ENCODE data around the gene C1QTNF8.

C1QTNF8 gene

GRCh38 chr16:1077877-1078578 is 18.0 kb downstream of the C1QTNF8 start:
- no peak for DNase-seq (ENCODE audit: low read depth, low spot score)

DNA sequence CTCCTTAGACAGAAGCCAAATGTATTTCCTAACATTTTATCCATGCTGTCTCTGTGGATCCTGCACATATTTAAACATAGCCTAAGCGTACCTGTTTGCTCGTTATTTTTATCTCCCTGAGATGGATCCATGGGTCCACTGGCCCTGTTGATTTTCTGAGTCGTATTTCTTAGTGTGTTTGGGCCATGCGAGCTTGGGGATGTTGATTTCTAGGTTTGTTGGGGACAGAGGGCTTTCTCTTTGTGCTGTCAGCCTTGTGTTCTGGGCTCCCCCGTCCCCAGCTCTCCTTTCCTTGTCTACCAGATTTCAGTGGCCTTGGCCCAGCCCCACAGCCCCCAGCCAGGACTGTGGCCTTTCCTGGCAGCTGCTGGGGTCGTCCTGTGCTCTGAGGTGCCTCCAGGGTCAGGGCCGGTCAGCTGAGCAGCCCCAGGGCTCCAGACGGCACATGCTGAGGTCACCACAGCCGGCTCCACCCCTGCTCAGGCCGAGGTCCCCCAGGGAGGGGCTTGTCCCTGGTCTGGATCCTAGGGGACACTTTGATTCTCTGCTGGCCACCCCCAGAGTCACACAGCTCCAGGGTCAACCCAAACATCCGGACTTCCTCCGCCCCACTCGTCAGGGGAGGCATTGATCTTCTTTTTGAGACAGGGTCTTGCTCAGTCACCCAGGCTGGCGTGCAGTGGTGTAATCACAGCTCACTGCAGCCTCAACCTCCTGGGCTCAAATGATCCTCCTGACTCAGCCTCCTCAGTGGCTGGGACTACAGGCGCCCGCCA is 19.1 kb downstream of the C1QTNF8 start:
- DNase-seq (ENCODE audit: low read depth, low spot score), result no peak

DNA sequence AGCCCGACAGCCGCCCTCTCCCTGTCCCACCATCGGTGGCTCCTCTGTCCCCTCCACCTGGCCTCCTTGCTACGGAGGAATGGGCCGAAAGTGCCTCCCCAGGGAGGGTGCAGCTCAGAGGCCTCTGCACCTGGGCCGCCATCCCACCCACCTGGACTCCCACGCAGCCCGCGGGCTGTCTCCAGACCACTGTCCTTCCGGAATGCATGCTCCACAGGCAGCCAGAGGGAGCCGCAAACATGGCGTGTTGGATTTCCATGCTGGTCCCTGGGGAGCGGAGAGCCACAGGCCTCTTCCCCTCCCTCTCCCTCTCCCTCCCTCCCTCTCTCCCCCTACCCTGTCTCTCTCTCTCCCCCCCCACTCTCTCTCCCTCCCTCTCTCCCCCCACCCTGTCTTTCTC is 20.5 kb downstream of the C1QTNF8 start:
- DNase-seq (ENCODE audit: low read depth, low spot score), result no peak

GRCh38 chr16:1074379-1074649 is 21.7 kb downstream of the C1QTNF8 start:
- DNase-seq (ENCODE audit: low read depth, low spot score), result no peak

DNA sequence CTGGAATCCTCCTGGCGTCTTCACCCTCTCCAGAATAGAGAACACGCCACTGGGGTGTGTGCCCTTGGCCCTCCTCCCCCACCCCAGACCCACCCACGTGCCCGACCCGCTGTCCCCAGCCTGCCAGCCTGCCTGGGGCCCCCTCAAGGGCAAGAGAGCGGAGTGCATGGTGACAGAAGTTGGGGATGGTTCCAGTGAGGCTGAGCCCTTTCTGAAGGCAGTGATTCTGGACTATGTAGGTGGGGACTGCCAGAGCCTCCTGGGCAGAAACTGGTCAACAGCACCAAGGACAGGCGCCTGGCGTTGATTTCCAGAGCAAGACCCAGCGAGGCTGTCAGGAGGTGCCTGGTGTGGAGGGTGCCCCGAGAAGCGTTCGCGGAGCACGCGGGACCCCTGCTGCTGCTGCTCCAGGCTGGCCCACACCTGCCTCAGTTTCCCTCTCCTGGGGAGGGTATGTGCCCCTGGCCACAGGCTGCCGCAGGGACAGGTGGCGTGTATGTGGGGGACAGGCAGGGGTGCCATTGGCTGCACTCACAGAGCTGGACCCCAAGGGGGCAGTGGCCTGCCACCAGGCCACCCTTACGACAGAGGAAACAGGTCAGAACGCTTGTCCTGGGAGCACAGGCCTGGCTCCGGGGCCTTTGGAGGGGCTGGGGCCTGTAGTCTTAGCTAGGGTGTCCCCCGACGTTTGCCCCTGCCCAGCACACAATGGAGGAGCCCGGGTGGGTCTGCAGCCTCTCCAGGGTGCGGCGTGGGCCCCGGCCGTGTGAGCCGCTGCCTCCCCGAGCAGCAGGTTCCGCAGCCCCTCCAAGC is 22.3 kb downstream of the C1QTNF8 start:
- DNase-seq (ENCODE audit: low read depth, low spot score), result no peak

- no peak for DNase-seq (ENCODE audit: low read depth, low spot score)
These were observed 22.8 kb downstream of the C1QTNF8 start for GRCh38 chr16:1073262-1073558.

DNA sequence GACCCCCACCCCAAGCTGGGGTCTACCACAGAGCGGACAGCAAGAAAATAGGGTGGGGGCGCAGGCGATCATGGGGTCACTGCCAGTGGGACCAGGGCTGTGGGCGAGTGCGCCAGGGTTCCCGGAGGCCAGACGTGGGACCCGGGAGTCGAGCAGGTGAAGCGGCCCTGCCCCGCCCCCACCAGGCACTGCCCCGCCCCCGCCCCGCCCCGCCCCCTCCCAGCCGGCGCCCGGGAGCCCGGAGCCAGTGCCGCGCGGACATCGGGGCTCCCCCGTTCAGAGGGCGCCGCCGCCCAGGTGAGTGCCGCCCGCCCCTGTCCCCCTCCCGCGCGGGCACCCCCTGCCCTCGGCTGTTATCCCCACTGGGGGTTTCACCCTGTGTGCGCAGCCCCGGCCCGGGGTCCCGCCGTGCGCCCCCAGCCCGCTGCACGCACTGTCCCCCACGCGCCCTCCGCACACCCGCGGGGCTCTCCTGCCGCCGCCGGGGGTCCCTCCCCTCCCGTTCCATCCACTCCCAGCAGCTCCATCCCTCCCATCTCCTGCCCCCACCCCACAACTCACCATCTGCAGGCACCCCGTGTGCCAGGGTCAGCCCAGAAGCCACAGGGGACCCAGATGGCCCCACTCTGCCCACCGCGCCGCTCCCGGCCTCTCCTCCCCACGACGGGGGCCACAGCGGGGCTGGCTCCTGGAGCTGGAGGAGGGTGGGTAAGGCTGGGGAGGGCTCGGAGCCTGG is 23.4 kb downstream of the C1QTNF8 start, which contains the start of gene SSTR5:
Gene SSTR5 (plus strand): TSS at position 222 of the 736 bp plus-strand sequence. CDS start 6,122 bp downstream, outside the sequence.
- no peak for DNase-seq (ENCODE audit: low read depth, low spot score)

DNA sequence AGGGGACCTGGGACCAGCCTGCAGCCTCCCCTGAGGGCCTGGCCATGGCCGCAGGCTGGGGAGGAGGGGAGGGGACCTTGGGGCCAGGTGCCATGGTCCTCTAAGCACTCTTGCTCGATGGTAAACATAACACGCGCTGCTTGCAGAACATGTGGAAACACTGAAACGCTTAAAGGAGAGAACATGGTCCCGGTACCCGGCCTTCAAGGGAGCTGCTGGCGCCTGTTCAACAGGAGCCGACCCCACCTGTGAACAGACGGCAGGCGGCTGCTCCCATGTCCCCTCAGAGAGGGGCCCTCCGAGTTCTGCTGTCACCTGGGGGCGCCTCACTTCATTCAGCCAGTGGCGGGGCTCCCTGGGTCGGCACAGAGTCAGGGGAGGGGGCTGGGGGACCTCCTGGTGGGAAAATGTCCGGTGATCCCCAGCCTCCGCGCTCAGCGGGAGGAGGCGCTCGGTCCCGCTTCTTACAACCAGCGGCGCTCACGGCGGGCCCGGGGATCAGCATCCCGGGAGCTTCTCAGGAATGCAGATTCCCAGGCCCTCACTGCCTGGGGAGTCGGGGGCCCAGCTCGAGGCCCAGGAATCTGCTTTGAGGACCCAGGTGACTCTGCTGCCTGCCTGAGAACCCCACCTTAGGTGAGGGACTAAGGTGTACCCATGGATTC is 24.4 kb downstream of the C1QTNF8 start:
- no peak for DNase-seq (ENCODE audit: low read depth, low spot score)

DNA sequence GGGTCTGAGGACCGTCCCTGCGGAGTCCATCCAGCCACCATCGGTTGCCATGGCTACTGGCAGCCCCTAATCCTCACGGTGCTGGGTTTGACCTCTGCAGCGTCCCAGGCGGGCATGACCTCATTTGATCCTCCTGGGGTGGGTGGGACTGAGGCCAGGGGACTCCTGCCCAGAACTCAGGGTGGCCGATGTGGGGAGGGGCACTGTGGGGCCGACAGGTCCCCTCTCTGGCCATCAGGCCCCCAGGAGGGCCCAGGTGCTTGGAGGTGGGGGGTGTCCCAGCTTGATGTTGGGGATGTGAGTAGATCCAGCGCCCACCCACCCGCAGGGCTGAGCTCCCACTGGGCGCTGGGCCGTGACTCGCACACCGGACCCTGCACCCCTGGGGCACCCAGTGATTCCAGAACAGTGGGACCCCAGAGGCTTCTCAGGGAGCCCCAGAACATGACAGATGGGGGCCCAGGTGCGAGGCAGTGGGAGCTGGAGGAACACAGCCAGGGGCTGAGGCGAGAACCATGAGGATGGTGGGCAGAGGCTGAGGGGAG is 25.1 kb downstream of the C1QTNF8 start:
- no peak for DNase-seq (ENCODE audit: low read depth, low spot score)

DNA sequence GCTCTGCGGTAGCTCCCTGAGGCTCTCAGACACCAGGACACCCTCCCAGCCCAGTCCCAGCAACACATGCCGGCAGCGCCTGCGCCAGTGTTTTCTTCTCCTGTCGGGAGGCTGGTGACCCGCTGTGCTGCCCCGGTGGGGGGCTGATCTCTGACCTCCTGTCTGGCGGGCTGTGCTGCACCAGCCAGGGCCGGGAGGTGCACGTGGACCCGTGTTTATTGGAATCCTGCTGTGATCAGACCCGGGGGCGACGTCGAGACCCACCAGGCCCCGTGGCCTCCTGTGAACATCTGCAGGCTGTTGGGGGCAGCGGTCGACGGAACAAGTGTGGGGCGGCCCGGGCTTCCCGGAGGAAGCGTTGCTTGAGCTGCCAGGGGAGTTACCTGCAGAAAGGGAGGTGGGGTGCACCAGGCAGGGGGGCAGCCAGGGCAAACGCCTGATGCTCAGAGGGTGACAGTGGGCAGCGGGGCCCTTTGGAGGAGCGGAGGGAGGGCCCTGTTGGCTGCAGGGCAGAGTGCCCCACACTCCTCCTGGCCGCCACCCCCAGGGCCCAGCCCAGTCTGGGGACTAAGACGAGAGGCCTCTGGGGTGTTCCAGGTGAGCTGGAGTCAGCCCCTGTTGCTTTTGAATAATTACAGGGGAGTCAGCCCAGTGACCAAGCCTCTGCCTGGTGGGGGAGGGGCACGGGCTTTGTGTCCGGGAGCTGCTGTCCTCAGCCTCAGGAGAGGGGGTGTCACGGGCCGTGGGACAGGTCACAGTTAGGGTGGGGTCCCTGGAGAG is 25.8 kb downstream of the C1QTNF8 start:
- DNase-seq (ENCODE audit: low read depth, low spot score), result no peak

GRCh38 chr16:1069154-1069553 is 26.9 kb downstream of the C1QTNF8 start:
- DNase-seq (ENCODE audit: low read depth, low spot score), result no peak

DNA sequence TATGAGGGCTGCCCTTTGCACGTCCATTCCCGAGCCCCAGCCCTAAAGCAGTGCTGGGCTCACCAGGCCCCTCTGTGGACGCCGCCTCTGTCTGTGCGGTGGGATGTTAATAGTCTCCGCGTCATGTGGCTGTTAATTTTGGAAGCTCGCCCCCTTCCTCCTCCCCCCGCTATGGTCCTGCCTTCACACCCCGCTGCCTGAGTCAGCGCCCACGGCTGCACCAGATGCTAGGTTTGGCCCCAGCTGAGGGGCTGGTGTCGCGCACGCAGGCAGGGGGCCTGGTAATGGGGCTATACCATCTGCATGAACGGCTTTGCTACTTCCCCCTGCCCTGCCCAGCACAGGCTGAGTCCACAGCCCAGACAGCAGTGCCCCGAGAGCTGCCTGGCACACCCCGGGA is 27.6 kb downstream of the C1QTNF8 start:
- DNase-seq (ENCODE audit: low read depth, low spot score), result no peak

DNA sequence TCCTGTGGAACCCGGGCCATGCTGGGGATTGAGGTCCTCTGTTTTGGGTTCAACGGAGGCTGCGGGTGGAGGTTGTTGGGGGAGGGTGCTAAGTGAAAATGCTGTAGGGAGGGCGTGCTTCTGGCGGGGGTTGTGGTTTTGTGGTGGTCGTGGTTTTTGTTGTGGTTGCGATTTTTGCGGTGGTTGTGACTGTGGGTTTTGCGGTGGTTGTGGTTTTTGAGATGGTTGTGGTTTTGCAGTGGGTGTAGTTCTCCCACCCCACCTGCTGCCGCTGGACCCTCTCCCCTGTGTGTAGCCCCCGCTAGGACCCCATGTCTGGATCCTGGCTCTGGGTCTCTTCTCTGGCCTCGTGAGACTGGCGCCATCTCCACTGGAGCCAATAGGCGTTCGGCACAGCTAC is 28.4 kb downstream of the C1QTNF8 start:
- DNase-seq (ENCODE audit: low read depth, low spot score), result no peak

DNA sequence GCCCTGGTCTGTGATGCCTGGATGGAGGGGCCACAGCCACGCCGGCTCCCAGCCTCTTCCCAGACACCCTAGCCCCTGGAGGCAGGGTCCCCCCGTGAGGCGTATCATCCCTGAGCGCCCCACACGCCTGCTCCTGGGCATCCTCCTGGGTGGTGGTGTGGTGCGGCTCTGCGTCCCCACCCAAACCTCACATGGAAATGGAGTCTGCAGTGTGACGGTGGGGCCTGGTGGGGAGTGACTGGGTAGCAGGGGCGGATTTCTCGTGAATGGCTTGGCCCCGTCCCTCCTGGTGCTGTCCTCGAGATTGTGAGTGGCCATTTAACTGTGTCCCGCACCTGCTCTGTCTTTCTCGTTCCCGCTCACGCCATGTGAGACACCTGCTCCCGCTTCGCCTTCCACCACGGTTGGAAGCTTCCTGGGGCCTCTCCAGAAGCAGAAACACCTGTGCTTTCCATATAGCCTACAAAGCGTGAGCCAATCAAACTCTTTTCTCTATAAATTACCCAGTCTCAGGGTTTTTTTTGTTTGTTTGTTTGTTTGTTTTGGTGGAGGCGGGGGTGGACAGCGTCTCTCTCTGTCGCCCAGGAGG is 29.4 kb downstream of the C1QTNF8 start:
- no peak for DNase-seq (ENCODE audit: low read depth, low spot score)

GRCh38 chr16:1065469-1066128 is 30.4 kb downstream of the C1QTNF8 start:
- no peak for DNase-seq (ENCODE audit: low read depth, low spot score)

- DNase-seq (ENCODE audit: low read depth, low spot score), result no peak
These were observed 32.3 kb downstream of the C1QTNF8 start for GRCh38 chr16:1063728-1064127.

DNA sequence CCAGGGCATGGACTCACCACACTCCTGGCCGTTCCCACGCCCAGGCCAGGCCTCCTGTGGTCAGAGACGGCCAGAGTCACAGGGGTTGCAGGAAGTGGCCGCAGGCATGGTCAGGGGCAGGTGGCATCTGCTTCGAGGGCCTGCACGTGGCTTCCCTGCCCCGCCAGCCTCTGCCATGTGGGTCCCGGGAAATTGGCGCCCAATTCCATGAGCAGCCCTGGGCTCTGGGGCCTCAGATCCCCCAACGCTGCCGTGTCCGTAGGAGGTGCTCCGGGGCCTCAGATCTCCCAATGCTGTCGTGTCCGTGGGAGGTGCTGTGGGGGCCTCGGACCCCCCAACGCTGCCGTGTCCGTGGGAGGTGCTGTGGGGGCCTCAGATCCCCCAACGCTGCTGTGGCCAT is 33.1 kb downstream of the C1QTNF8 start:
- no peak for DNase-seq (ENCODE audit: low read depth, low spot score)

GRCh38 chr16:1061769-1062505 is 34.1 kb downstream of the C1QTNF8 start:
- no peak for DNase-seq (ENCODE audit: low read depth, low spot score)

Measured in brain pericyte (primary cell).